Ascending aorta (tissue), 2 donors: ENCODE measurements around the gene NFILZ. TPM values are rescaled to one million over a fixed set of nuclear protein-coding genes. Genes with fewer than 3 reads are reported as not detected.
A peak's percentile ranks its signal among the peaks of the same experiment; 100 is the strongest.

ENCODE experiments used
- DNase-seq, 2 donors: peaks; one replicate each; pipeline ENCODE4 v3.0.0-alpha.2; 2019; ENCODE audit warnings: low spot score in 2 of 2
- H3K27ac ChIP-seq, 2 donors: fragments of 200-600 bp; sonication (generic); one replicate each; pipeline ENCODE4 v1.5.1; 2016 to 2017; ENCODE audit warnings: mild to moderate bottlenecking in 1 of 2
- H3K27me3 ChIP-seq: fragments of 200-600 bp; sonication (generic); one replicate; pipeline ENCODE4 v1.5.1; 2017
- H3K36me3 ChIP-seq, 2 donors: fragments of 200-600 bp; sonication (generic); one replicate each; pipeline ENCODE4 v1.5.1; 2016
- H3K4me1 ChIP-seq, 2 donors: fragments of 200-600 bp; sonication (generic); one replicate each; pipeline ENCODE4 v1.5.1; 2016 to 2017; ENCODE audit warnings: mild to moderate bottlenecking in 1 of 2
- H3K4me3 ChIP-seq, 2 donors: fragments of 200-600 bp; sonication (generic); one replicate each; pipeline ENCODE4 v1.5.1; 2016 to 2017; ENCODE audit warnings: mild to moderate bottlenecking in 1 of 2
- H3K9me3 ChIP-seq, 2 donors: fragments of 200-600 bp; sonication (generic); one replicate each; pipeline ENCODE4 v1.5.1; 2016
- CTCF ChIP-seq, 3 experiments: fragments of 200-600 bp in 2 of 3; fragments of 450-650 bp in 1 of 3; sonication (generic) in 2 of 3; IDR thresholded peaks; one replicate each; pipeline ENCODE4 v1.5.1; 2016 to 2019; ENCODE audit warnings: antibody characterized with exemption in 3 of 3, mild to moderate bottlenecking in 1 of 3, moderate library complexity in 1 of 3
- intact Hi-C: fragments of 100-400 bp; cut with DNase I; formaldehyde crosslinking; loops from one replicate; pipeline ENCODE4 v1.15.1; 2023
- total RNA-seq: library from RNA; depleted of rRNA; stranded (reverse); fragments of >200 nt; gene quantifications from one replicate; pipeline ENCODE4 v1.1.0, GENCODE V29; 2016

Gene NFILZ
- total RNA-seq, 1 donor from 2014 or later: not detected

- peaks cover 49 to 57% of the 10 kb centered on the region in 2 donors for H3K36me3 ChIP-seq
- no peaks in the 10 kb centered on the region for H3K27me3 ChIP-seq
- H3K9me3 ChIP-seq: no peaks in the 10 kb centered on the region
- H3K27ac ChIP-seq: no peak overlapping the region
- H3K4me3 ChIP-seq: no peak overlapping the region
- no peak for DNase-seq
- peaks cover 10 to 18% of the 10 kb centered on the region in 2 donors for H3K4me1 ChIP-seq
- intact Hi-C loops: loop anchor here (10.0 kb wide), 1 partner anchor 234 kb away; no protein-coding TSS in a partner anchor
- TF ChIP-seq CTCF (IDR thresholded peaks at IDR 0.05): no peak
Measured at GRCh38 chr19:8589177-8589714, 41.2 kb upstream of the NFILZ start.

DNA sequence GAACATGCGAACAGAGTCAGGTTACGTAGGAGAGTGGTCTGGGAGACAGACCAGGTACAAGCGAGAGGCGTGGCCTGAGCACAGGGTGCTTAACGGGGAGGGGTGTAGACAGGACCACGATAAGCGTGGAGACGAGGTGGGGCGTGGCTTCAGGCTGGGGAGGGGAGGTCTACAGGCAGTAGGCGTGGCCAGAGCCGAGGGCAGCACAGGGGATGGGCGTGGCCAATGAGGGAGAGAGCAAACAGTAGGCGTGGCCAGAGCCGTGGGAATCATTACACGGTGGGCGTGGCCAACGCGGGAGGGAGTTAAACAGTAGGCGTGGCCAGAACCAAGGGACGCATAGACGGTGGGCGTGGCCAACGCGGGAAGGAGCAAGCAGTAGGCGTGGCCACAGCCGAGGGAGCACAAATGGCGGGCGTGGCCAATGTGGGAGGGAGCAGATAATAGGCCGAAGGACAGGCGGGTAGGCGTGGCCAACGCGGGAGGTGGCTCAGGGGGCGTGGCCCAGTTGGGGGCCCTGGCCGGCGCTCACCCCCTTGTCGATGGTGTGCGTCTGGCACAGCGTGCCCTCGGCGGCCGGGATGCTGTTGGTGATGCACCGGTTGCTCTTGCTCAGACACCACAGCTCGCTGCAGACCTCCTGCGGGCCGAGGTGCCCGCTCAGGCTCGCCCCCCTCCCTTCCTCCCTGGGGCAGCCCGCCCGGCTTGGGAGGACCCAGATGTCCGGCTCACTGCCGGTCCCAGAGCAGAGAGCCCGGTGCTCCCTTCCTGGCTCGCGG is 38.0 kb upstream of the NFILZ start:
- peak overlapping the region; percentile 23 to 61 for H3K4me3 ChIP-seq
- TF ChIP-seq CTCF (IDR thresholded peaks at IDR 0.05): no peak
- H3K27ac ChIP-seq: peak overlapping the region; percentile 40 to 63
- intact Hi-C loops: loop anchor here (1.0 to 10.0 kb wide), 3 partner anchors 18 to 1198 kb away; partner anchors contain the start of genes ADAMTS10, CTXN1 and SNAPC2
- H3K36me3 ChIP-seq: peaks cover 40 to 46% of the 10 kb centered on the region in 2 donors
- peak; percentile 95 to 99 for DNase-seq
- peaks cover 10 to 18% of the 10 kb centered on the region in 2 donors for H3K4me1 ChIP-seq
- H3K27me3 ChIP-seq: no peaks in the 10 kb centered on the region
- H3K9me3 ChIP-seq: no peaks in the 10 kb centered on the region

DNA sequence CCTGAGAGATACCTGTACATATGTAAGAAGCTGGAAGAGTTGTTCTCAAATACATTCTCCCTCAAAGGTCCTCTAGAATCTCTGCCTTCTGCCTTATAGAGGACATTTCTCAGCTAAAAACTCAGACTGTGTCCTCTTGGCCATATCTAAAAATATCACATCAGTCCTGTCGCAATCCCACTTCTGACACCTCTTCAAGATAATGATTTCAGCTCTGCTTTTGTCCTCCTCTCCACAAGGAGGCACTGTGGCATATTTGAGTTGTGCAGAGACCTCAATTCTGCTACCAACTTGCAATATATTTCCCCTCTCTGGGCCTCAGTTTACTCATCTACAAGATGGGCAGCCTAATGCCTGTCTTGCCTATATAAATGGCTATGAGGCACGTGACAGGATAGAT is 36.5 kb upstream of the NFILZ start:
- no peak for DNase-seq
- peaks cover 10 to 18% of the 10 kb centered on the region in 2 donors for H3K4me1 ChIP-seq
- peaks cover 35 to 45% of the 10 kb centered on the region in 2 donors for H3K36me3 ChIP-seq
- intact Hi-C loops: loop anchor here (10.0 kb wide), 2 partner anchors 669 to 1199 kb away; partner anchors contain the start of genes CTXN1 and SNAPC2
- peak overlapping the region; percentile 40 to 63 for H3K27ac ChIP-seq
- TF ChIP-seq CTCF (IDR thresholded peaks at IDR 0.05): peak; percentile 18 to 29 (median 22)
- no peaks in the 10 kb centered on the region for H3K9me3 ChIP-seq
- no peaks in the 10 kb centered on the region for H3K27me3 ChIP-seq
- no peak overlapping the region for H3K4me3 ChIP-seq

DNA sequence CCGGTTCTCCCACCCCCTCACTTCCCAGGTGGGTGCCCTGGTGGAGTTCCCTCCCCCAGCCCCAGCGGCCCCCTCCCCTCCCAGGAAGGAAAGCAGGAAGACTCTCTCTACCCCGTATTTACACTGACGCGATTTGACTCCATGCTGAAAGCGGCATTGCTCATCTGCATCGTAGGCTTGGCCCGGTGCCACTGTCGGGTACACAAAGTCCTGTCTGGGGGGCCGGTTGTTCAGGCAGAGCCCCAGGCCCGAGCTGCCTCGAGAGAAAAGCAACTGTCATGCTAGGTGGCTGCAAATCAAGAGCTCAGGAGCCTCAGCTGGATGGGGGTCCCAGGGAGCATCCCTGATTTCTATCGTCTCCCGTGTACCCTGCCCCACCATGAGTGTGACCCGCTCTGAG is 34.8 kb upstream of the NFILZ start:
- intact Hi-C loops: loop anchor here (10.0 kb wide), 2 partner anchors 671 to 1201 kb away; partner anchors contain the start of genes CTXN1 and SNAPC2
- Histone ChIP-seq H3K36me3 (peaks cover 41 to 45% of the 10 kb centered on the region in 2 donors), H3K4me3 (no peak overlapping the region), H3K27ac (peak overlapping the region in 1 of 2 donors; percentile 39), H3K27me3 (no peaks in the 10 kb centered on the region), H3K4me1 (peaks cover 10 to 18% of the 10 kb centered on the region in 2 donors), H3K9me3 (no peaks in the 10 kb centered on the region)
- DNase-seq: no peak
- TF ChIP-seq CTCF (IDR thresholded peaks at IDR 0.05): no peak

DNA sequence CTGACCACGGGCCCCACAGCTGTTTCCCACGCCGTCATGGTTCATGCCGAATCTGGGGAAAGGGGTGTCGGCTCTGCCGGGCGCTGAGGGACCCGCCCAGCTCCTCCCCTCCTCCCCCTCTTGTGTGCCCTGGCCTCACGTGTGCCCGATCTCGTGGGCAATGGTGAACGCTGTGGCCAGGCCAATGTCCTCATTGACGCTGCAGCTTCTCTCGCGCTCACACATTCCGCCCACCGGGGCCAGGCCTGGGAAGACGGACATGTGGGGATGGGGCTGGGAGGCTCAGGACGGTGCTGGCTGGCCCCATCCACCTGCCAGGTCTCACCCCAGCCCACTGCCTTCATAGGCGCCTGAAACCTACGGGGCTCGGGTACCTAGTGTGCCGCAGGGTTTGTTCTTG is 34.3 kb upstream of the NFILZ start:
- Histone ChIP-seq H3K4me3 (no peak overlapping the region), H3K9me3 (no peaks in the 10 kb centered on the region), H3K27me3 (no peaks in the 10 kb centered on the region), H3K4me1 (peaks cover 10 to 18% of the 10 kb centered on the region in 2 donors), H3K36me3 (peaks cover 46 to 51% of the 10 kb centered on the region in 2 donors), H3K27ac (no peak overlapping the region)
- intact Hi-C loops: loop anchor here (10.0 kb wide), 2 partner anchors 671 to 1201 kb away; partner anchors contain the start of genes CTXN1 and SNAPC2
- no peak for DNase-seq
- no peak for TF ChIP-seq CTCF (IDR thresholded peaks at IDR 0.05)
